GM12872 (cell line): ENCODE data around the gene B4GALNT3.

Source experiments
- TF ChIP-seq, protein P1 (sequence below): IDR thresholded peaks from 3 replicates; pipeline ENCODE4 v1.5.1; 2011; ENCODE audit warnings: low read depth, mild to moderate bottlenecking, low read length, moderate library complexity; ENCODE audit not compliant: insufficient read depth

The B4GALNT3 gene

DNA sequence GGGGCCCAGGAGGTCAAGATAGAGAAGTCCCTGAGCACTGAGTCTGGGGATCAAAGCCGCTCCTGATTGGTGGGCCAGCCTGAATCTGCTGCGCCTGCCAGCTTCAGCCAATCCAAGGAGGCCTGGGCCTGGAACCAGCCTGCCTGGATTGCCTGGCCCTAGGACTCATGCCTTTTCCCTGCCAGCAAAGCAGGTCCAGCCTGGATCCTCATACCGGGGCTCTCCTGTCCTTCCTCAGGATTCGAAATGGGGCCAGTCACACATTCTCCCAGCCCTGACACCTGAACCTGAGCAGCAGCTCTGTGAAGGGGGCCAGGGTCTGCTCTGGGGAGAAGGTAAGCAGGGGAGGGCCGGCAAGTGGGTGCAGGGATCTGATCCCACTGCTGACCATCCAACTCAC lies 121.6 kb downstream of the B4GALNT3 start:
- TF ChIP-seq, protein P1, sequence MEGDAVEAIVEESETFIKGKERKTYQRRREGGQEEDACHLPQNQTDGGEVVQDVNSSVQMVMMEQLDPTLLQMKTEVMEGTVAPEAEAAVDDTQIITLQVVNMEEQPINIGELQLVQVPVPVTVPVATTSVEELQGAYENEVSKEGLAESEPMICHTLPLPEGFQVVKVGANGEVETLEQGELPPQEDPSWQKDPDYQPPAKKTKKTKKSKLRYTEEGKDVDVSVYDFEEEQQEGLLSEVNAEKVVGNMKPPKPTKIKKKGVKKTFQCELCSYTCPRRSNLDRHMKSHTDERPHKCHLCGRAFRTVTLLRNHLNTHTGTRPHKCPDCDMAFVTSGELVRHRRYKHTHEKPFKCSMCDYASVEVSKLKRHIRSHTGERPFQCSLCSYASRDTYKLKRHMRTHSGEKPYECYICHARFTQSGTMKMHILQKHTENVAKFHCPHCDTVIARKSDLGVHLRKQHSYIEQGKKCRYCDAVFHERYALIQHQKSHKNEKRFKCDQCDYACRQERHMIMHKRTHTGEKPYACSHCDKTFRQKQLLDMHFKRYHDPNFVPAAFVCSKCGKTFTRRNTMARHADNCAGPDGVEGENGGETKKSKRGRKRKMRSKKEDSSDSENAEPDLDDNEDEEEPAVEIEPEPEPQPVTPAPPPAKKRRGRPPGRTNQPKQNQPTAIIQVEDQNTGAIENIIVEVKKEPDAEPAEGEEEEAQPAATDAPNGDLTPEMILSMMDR: no peak

DNA sequence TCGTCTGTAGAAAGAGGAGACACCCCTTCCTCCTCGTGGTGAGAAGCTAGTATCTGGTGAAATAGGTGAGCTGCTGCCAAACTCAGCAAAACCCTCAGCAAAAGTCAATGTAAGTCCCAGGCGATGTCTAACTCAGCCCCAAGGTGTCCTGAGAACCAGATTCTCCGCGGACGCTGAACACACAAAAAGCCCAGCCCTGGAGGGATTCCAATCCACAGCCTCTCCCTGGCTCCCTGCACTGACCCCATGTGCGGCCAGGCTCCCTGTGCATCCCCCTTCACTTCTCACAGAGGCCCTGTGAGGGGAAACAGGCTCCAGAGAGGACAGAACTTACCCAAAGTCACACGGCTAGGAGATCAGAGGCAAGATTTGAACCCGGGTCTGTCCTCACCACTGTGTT lies 122.0 kb downstream of the B4GALNT3 start:
- TF ChIP-seq, protein P1: no peak

DNA sequence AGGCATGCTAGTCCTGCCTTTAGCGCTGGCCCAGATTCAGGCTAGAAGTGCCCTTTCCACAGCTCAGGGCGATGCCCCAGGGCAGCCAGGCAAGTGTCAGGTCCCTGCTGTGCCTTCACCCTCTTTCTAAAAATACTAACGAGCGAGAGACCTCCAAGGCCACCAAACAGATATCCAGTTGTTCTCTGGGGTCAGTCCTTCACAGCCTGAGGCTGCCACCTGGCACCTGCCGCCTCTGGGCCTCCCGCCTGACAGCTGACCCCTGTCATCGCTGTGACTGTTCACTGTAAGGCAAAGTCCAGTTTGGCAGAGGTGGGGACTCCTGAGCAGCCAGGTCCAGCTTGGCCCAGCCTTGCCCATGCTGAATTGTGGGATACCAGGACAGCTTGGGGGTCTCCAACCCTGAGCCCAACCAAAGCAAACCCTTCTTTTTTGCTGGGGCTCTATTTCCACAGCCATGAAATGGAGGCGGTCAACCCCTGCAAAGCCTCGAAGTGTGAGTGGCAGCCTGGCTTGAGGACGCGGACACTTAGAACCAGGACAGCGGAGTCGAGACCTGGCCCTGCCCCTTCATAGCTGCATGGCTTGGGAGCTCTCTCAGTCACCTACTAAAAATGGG lies 123.6 kb downstream of the B4GALNT3 start:
- TF ChIP-seq, protein P1: no peak

DNA sequence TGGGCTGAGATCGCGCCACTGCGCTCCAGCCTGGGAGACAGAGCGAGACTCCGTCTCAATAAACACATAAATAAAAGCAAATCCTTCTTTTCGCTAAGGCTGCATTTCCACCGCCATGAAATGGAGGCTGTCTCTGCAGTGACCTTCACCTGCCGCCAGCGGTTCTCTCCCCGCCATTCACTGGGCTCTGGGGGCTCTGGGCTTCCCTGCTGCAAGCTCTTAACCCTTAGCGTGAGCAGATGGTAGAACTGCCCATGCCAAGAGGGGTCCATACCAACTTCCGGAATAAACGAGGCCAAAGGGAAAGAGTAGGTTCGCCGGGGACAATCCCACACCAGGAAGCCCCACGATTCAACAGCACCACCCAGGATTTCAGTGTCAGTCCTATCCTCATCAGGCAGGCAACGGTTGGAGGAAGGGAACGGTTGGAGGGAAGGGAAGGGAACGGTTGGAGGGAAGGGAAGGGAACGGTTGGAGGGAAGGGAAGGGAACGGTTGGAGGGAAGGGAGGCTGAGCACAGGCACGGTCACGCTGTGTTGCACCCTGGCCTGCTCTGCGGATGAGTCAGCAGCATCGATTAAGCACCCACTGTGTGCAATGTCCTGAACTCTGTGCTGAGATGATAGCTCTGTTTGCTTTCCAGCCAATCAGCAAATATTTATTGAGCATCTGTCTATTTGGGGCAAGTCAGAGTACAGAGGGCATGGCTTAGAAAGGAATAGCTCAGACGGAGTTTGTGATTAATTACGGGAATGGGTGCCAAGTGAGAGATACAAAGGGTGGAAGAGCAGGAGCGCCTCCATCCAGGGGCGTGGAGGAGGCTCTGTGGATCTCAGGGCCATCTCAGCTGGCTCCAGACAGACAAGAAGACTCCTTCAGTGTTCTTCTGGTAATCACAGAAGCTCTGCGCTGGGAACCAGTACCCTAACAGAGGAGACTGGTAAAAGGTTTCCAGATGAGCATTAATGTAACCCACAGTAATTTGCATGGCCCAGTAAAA lies 125.6 kb downstream of the B4GALNT3 start:
- TF ChIP-seq, protein P1: no peak

DNA sequence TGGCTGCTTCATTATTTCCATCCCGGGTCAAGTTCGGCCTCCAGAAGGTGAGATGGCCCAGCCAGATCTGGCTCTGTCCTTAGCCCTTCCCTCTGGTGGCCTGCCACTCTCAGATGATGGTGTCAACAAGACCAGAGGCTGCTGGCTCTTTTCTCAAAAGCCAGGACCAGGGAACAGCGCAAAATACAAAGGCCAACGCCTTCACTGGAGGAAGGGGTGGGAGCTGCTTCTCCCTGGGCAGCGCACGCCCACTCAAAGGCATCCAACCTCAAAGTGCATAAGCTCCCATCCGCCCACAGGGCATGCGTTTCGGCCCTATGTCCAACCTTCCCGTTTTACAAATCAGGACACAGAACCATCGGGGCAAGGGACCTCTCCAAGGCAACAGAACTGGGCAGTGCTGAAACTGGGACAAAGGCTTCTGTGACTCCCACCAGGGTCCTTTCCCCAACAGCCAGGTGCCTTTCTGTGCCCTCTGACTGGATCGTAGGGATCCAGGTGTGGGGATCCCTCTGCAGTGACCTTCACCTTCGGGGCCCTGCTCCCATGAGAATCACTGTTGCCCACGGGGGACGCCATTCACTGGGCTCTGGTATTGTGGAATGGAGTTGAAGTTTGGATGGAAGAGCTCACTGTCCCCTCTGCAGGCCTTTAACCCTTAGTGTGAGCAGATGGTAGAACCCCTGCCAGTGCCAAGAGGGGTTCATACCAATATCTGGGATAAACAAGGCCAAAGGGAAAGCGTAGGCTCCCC lies 126.8 kb downstream of the B4GALNT3 start:
- TF ChIP-seq, protein P1: no peak

DNA sequence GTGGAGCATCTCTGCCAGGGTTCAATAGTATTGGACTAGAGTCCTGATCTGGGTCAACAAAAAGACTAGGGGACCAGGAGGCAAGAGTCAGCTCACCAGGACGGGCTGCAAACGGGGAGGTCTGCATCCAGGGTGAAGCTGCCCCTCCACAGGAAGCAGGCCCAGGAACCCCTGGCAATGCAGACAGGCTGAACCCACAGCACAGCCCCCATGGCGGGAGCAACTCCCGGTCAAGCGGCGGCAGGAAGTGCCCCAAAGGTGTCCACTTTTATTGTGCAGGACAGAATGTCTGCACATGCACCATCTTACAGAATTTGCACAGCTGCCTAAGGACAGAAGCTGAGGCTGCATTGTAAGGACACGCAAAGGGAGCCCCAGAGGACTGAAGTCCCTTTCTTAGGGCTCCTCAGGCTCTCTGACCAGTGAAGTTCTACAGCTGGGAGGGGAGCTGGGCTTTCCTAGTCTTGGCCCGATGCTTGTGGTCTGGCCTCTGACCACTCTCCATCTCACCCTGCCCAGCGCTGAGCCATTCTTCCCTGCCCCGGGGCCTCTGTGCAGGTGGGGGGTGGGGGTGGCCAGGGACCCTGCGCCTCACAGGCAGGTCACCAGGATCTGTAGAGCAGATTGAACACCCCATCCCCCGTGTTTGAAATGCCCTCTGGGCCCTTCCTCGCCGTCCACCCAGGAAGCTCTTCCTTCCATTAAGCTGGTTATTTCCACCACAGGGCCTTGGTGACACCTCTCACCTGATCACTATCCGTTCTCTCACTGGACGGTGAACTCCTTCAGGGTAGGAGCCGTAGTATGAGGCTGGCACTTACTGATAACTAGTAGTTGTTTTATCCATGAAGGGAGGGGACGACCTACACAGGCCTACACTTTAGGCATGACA lies 127.6 kb downstream of the B4GALNT3 start:
- TF ChIP-seq, protein P1: no peak

DNA sequence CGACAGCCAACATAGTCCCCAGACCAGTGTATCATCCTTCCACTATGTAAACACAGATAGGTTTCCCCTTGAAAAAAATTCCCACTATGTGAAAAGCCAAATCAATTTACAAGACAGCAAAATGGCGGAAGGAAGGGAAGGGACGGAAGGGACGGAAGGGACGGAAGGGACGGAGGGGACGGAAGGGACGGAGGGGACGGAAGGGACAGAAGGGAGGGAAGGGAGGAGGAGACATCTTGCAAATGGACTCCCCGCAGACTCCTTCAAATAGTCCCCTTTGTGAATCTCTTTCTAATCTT lies 128.2 kb downstream of the B4GALNT3 start:
- TF ChIP-seq, protein P1: no peak
